ENCODE results near the gene MATN1.

GRCh38 chr1:30687886-30688285 lies 35.5 kb downstream of the MATN1 start:
- TF ChIP-seq CTCF (IDR thresholded peaks at IDR 0.05 in 2 of 3, conservative IDR thresholded peaks at IDR 0.05 in 1 of 3; ENCODE audit: borderline replicate concordance in 1 of 3, insufficient read depth in 1 of 3, low read depth in 2 of 3, low read length in 2 of 3) (no peak), EZH2 (IDR thresholded peaks at IDR 0.05) (no peak), SP1 (IDR thresholded peaks at IDR 0.05; ENCODE audit: low read depth) (no peak), EGR1 (IDR thresholded peaks at IDR 0.05; ENCODE audit: low read depth) (no peak), POLR2A (IDR thresholded peaks at IDR 0.05; ENCODE audit: borderline replicate concordance, extremely low read depth, insufficient read depth, insufficient read length) (no peak), REST (IDR thresholded peaks at IDR 0.05; ENCODE audit: low read depth) (no peak), SIN3A (IDR thresholded peaks at IDR 0.05; ENCODE audit: low read depth) (no peak), FOSL1 (IDR thresholded peaks at IDR 0.05; ENCODE audit: low read depth) (no peak), EZH2phosphoT487 (IDR thresholded peaks at IDR 0.05; ENCODE audit: borderline replicate concordance) (no peak), RAD21 (IDR thresholded peaks at IDR 0.05; ENCODE audit: low read depth) (no peak)
